ENCODE results near the gene VWC2L.

DNA sequence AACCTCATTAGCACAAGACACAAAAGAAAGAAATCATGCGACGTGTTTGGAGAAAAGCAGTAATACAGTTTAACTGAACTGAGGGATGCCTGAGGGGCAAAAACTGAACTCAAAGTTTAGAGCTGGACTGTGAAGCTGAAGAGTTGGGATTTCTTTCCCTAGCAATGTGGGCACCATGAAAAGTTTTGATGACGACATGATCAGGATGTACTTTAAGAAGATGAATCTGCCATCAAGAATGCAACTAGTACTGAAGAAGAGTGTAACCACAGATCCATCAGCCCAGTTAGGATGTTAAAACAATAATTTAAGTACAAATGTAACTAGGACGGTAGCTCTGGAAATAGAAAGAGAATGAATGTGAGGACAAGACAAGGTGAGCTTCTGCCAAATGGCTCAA is 196.2 kb downstream of the VWC2L start:
- TF ChIP-seq CTCF (IDR thresholded peaks at IDR 0.05): no peak
- TF ChIP-seq POLR2A (IDR thresholded peaks at IDR 0.05): no peak

Data from transverse colon (tissue), 3 donors.